K562 (cell line): ENCODE measurements around the gene DGCR8. TPM values are rescaled to one million over a fixed set of nuclear protein-coding genes. Genes with fewer than 3 reads are reported as not detected.

Source experiments
- ATAC-seq: fragments of 200-7000 bp; cut with Tn5 transposase; 3 replicates; pipeline ENCODE4 v1.9.1; 2020; ENCODE audit warnings: moderate library complexity
- BruUV-seq: library from RNA; stranded (reverse); fragments of 400-500 nt; replicated peaks from 2 replicates; lab custom pipeline; 2021; lab: Mats Ljungman, UMichigan
- CTCF ChIA-PET: fragments of 300-600 bp; formaldehyde crosslinking; extraction: SDS; loops from one replicate; lab custom pipeline; 2021; ENCODE audit warnings: low intra/inter-chr PET ratio; lab: Yijun Ruan, JAX
- POLR2A ChIA-PET: fragments of 300-600, 350-650 bp; sonication (Branson Sonifier 250); formaldehyde crosslinking; extraction: SDS; loops from one replicate; lab custom pipeline; 2021; ENCODE audit warnings: antibody characterized with exemption, inconsistent platforms; lab: Yijun Ruan, JAX
- DNase-seq, 4 experiments: peaks; one replicate each; pipeline versions ENCODE4 v3.0.0 to v3.0.0-alpha.2; 2011 to 2018; ENCODE audit warnings: low spot score in 3 of 4, mixed read lengths in 3 of 4; ENCODE audit errors: extremely low read depth in 1 of 4
- FAIRE-seq: peaks from 2 replicates; lab custom pipeline; 2011; peaks lifted over from hg19 to GRCh38; lab: Jason Lieb, UNC
- H2AFZ ChIP-seq: 2 replicates; pipeline ENCODE4 v1.6.0; 2011; ENCODE audit warnings: low read depth, low read length, control low read depth, inconsistent platforms
- H3K27ac ChIP-seq: fragments of 200-600 bp; 3 replicates; pipeline ENCODE4 v1.8.0; 2011; ENCODE audit warnings: low read depth, mild to moderate bottlenecking, control low read depth, inconsistent platforms, low read length, moderate library complexity, mixed read lengths; ENCODE audit errors: extremely low read depth
- H3K27me3 ChIP-seq, 2 experiments: fragments of 300-600 bp in 1 of 2; 2 replicates in 1 of 2; 3 replicates in 1 of 2; pipeline versions ENCODE4 v1.6.0 to v1.8.0; 2011; ENCODE audit warnings: inconsistent platforms in 2 of 2, low read length in 2 of 2, mild to moderate bottlenecking in 1 of 2, mixed read lengths in 1 of 2, moderate library complexity in 1 of 2; ENCODE audit not compliant: control insufficient read depth in 2 of 2, insufficient read depth in 2 of 2
- H3K36me3 ChIP-seq: fragments of 300-600 bp; 3 replicates; pipeline ENCODE4 v1.8.0; 2011; ENCODE audit warnings: mild to moderate bottlenecking, low read length, inconsistent platforms; ENCODE audit not compliant: control insufficient read depth, insufficient read depth
- H3K4me1 ChIP-seq, 2 experiments: fragments of 200-600 bp in 1 of 2; replicated peaks in 1 of 2; 2 replicates in 1 of 2; 3 replicates in 1 of 2; pipeline versions ENCODE4 v1.5.1 to v1.8.0; 2011; ENCODE audit warnings: inconsistent platforms in 2 of 2, low read length in 2 of 2, mild to moderate bottlenecking in 1 of 2, mixed read lengths in 1 of 2, moderate library complexity in 1 of 2; ENCODE audit not compliant: control insufficient read depth in 2 of 2, insufficient read depth in 2 of 2
- H3K4me2 ChIP-seq: 2 replicates; pipeline ENCODE4 v1.6.1; 2011; ENCODE audit warnings: low read length, control low read depth, inconsistent platforms, mixed read lengths; ENCODE audit not compliant: insufficient read depth
- H3K4me3 ChIP-seq: fragments of 200-600 bp; sonication (generic), shearing (Covaris generic); 2 replicates; pipeline ENCODE4 v1.5.1; 2016; ENCODE audit warnings: control low read depth, inconsistent platforms
- H3K79me2 ChIP-seq: fragments of 200-600 bp; 3 replicates; pipeline ENCODE4 v1.8.0; 2011; ENCODE audit warnings: low read length, inconsistent platforms; ENCODE audit not compliant: control insufficient read depth, insufficient read depth
- H3K9ac ChIP-seq, 2 experiments: 2 replicates each; pipeline versions ENCODE4 v1.6.0 to v1.6.1; 2011; ENCODE audit warnings: low read depth in 2 of 2, low read length in 2 of 2, control low read depth in 1 of 2, inconsistent platforms in 1 of 2, mild to moderate bottlenecking in 1 of 2, mixed read lengths in 1 of 2; ENCODE audit not compliant: insufficient read depth in 1 of 2
- H3K9me1 ChIP-seq: one replicate; pipeline ENCODE4 v1.6.0; 2011; ENCODE audit warnings: inconsistent platforms, mild to moderate bottlenecking, low read length, moderate library complexity; ENCODE audit not compliant: control insufficient read depth, insufficient read depth
- H3K9me3 ChIP-seq: replicated peaks from 2 replicates; pipeline ENCODE4 v1.5.1; 2011; ENCODE audit warnings: low read depth, low read length, inconsistent platforms; ENCODE audit not compliant: control insufficient read depth, insufficient read depth
- H4K20me1 ChIP-seq: replicated peaks from 2 replicates; pipeline ENCODE4 v1.6.1; 2011; ENCODE audit warnings: low read length, inconsistent platforms, mixed read lengths; ENCODE audit not compliant: control insufficient read depth, insufficient read depth
- ARID4B ChIP-seq: sonication (generic); formaldehyde crosslinking; IDR thresholded peaks from 2 replicates; pipeline ENCODE4 v1.8.0; 2022; ENCODE audit warnings: mild to moderate bottlenecking, missing genetic modification reagents
- BCL6 ChIP-seq: fragments of 250-450 bp; sonication (Bioruptor Pico); IDR thresholded peaks from 2 replicates; pipeline ENCODE4 v1.4.0; 2020
- CTCFL ChIP-seq: IDR thresholded peaks from 2 replicates; pipeline ENCODE4 v1.6.1; 2011; ENCODE audit warnings: borderline replicate concordance, low read depth, mild to moderate bottlenecking, moderate library complexity, low read length; ENCODE audit not compliant: insufficient read depth, poor library complexity, severe bottlenecking
- DACH1 ChIP-seq: fragments of 450-650 bp; IDR thresholded peaks from 2 replicates; pipeline ENCODE4 v1.6.1; 2018; ENCODE audit not compliant: partially characterized antibody
- EGR1 ChIP-seq: fragments of 450-650 bp; conservative IDR thresholded peaks from 2 replicates; pipeline ENCODE4 v1.6.1; 2017; ENCODE audit warnings: mild to moderate bottlenecking
- HMGN3 ChIP-seq: IDR thresholded peaks from 2 replicates; pipeline ENCODE4 v1.6.1; 2011; ENCODE audit warnings: borderline replicate concordance, low read depth, mild to moderate bottlenecking, mixed read lengths, low read length; ENCODE audit not compliant: insufficient read length; ENCODE audit errors: extremely low read depth
- KAT7 ChIP-seq: sonication (generic); formaldehyde crosslinking; IDR thresholded peaks from 2 replicates; pipeline ENCODE4 v1.8.0; 2022; ENCODE audit warnings: missing genetic modification reagents, mild to moderate bottlenecking, borderline replicate concordance
- NR4A1 ChIP-seq, 2 experiments: fragments of 250-450 bp in 1 of 2; fragments of 450-650 bp in 1 of 2; sonication (Bioruptor Pico) in 1 of 2; IDR thresholded peaks; 2 replicates each; pipeline versions ENCODE4 v1.4.0 to v1.6.1; 2016 to 2020; ENCODE audit warnings: mild to moderate bottlenecking in 2 of 2, missing compliant biosample characterization in 1 of 2, missing genetic modification characterization in 1 of 2, moderate library complexity in 1 of 2
- SETDB1 ChIP-seq: IDR thresholded peaks from one replicate; pipeline ENCODE4 v1.6.1; 2012; ENCODE audit warnings: low read length, control low read depth, inconsistent platforms
- ZBTB1 ChIP-seq: sonication (generic); formaldehyde crosslinking; IDR thresholded peaks from 2 replicates; pipeline ENCODE4 v1.8.1; 2023; ENCODE audit warnings: missing genetic modification reagents, low read depth, mild to moderate bottlenecking, borderline replicate concordance
- ZBTB9 ChIP-seq: fragments of 450-650 bp; formaldehyde crosslinking; IDR thresholded peaks from 2 replicates; pipeline ENCODE4 v1.4.0; 2020; ENCODE audit warnings: mild to moderate bottlenecking, moderate library complexity
- ZC3H4 ChIP-seq: sonication (generic); formaldehyde crosslinking; IDR thresholded peaks from 2 replicates; pipeline ENCODE4 v1.9.0; 2021; ENCODE audit warnings: missing genetic modification reagents, borderline replicate concordance
- ZFPM2 ChIP-seq: fragments of 250-450 bp; sonication (Bioruptor Pico); IDR thresholded peaks from 2 replicates; pipeline ENCODE4 v1.5.1; 2022; ENCODE audit warnings: mild to moderate bottlenecking
- WGBS: fragments of 100-300 bp; shearing (Covaris generic); methylation state at CpG from one replicate; pipeline ENCODE4 v1.1.6; 2016; ENCODE audit warnings: low coverage, mixed read lengths; ENCODE audit not compliant: insufficient coverage; ENCODE audit errors: missing lambda C conversion rate; 5-methylcytosine and 5-hydroxymethylcytosine counted together
- in situ Hi-C: fragments of 300-500 bp; cut with MboI; formaldehyde crosslinking; loops from 4 replicates; pipeline ENCODE4 v1.15.0; 2018; ENCODE audit warnings: inconsistent platforms, mixed read lengths
- intact Hi-C: fragments of 100-400 bp; cut with micrococcal nuclease; formaldehyde crosslinking; loops from 2 replicates; pipeline ENCODE4 v1.14.2; 2022
- polyA plus RNA-seq, 8 experiments: library from polyadenylated mRNA; depleted of rRNA in 4 of 8; stranded (reverse) in 5 of 8; unstranded in 3 of 8; fragments of >200 nt; fragmentation: Nextera tagmentation in 2 of 8; fragmentation: Illumina TruSeq in 1 of 8; extraction: Ambion mirVana in 2 of 8; extraction: Trizol in 1 of 8; gene quantifications; 2 replicates each; pipeline versions ENCODE4 v1.2.1 to v1.2.3, GENCODE V29; 2011 to 2014; ENCODE audit warnings: inconsistent platforms in 1 of 8, missing spikeins in 1 of 8
- total RNA-seq, 7 experiments: library from RNA; depleted of rRNA in 6 of 7; stranded (reverse); fragments of >200 nt in 6 of 7; fragmentation: Illumina TruSeq in 2 of 7; extraction: Trizol in 2 of 7; gene quantifications; 2 replicates each; pipeline versions ENCODE4 v1.2.1 to v1.2.3, GENCODE V29; 2011 to 2021; ENCODE audit warnings: low replicate concordance in 1 of 7

DGCR8 gene
- total and polyA plus RNA-seq, 9 of the 15 experiments (the other 6 are each of a cell fraction or from before 2014, with no cell fraction given) = 5.9 to 144 (median 80.1) TPM

DNA sequence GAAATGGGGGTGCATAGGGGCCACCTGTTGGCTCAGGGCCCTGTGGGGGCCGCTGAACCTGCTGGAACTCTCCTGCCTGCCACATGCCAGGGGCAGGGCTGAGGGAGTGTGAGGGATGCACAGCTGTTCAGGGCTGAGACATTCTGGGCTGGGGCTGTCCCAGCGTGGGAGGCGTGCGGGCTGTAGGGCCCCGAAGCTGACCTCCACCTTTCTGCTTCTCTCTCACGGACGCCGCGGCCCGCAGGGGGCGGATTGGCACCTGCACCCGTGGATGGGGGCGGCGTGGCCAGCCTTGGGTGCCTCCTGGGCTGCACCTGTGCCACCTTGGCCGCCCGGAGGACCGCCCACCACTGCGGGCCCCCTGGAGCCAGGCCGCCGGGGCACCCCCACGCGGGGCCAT, 66.7 kb downstream of the DGCR8 start:
- FAIRE-seq (no peak), ATAC-seq (peak; percentile 27; the same call in 2 of the 3 replicates), DNase-seq (peak in 2 of 4 experiments; percentile 66 to 75)
- no TSS peak for BruUV-seq
- no peaks in the 10 kb centered on the region for H3K9me3 ChIP-seq
- intact Hi-C loops (no loop called here), in situ Hi-C loops (no loop called here)
- peak overlapping the region in 1 of 2 experiments; percentile 3; a peak in 2 of 4 replicates for H3K9ac ChIP-seq
- ChIA-PET POLR2A (interaction anchor here (0.6 to 1.0 kb wide), 2 partner anchors 9 to 18 kb away, joined by 3 read pairs; no protein-coding TSS in a partner anchor), CTCF (interaction anchor here (0.7 kb wide), 1 partner anchor 53 kb away, joined by 3 read pairs; no protein-coding TSS in a partner anchor)
- H3K36me3 ChIP-seq = no peaks in the 10 kb centered on the region; the same call in 2 of the 3 replicates
- H3K9me1 ChIP-seq = no peaks in the 10 kb centered on the region
- peaks cover 15% of the 10 kb centered on the region for H4K20me1 ChIP-seq
- no peak overlapping the region for H3K27ac ChIP-seq
- peaks cover 0 to under 1% of the 10 kb centered on the region in 2 experiments; a peak in 2 of 5 replicates for H3K27me3 ChIP-seq
- peaks cover 0 to 80% of the 10 kb centered on the region in 2 experiments; a peak in 2 of 5 replicates for H3K4me1 ChIP-seq
- no peak overlapping the region for H3K4me2 ChIP-seq
- WGBS = 33% methylated on average over 22 of the region's 22 CpGs
- no peak overlapping the region for H3K4me3 ChIP-seq
- no peak overlapping the region for H2AFZ ChIP-seq
- H3K79me2 ChIP-seq = no peaks in the 10 kb centered on the region
- TF ChIP-seq NR4A1 (CRISPR knock-in tag; IDR thresholded peaks at IDR 0.05) (peak; percentile 74; the same call in 1 of the 2 replicates), NR4A1 (tag; IDR thresholded peaks at IDR 0.05) (no peak), ARID4B (CRISPR knock-in tag) (0 out of 2 replicates have a peak, but pooled peaks have one; percentile 47), ZBTB9 (CRISPR knock-in tag) (0 out of 2 replicates have a peak, but pooled peaks have one; percentile 30), DACH1 (peak; percentile 40), SETDB1 (peak; percentile 20), ZBTB1 (CRISPR knock-in tag) (peak; percentile 70; the same call in 1 of the 2 replicates), ZC3H4 (CRISPR knock-in tag) (0 out of 2 replicates have a peak, but pooled peaks have one; percentile 17), EGR1 (peak; percentile 64), HMGN3 (peak; percentile 60), BCL6 (no peak), KAT7 (CRISPR knock-in tag) (0 out of 2 replicates have a peak, but pooled peaks have one; percentile 24), ZFPM2 (CRISPR knock-in tag) (no peak), CTCFL (peak; percentile 8)
